Spleen (tissue), 7 donors: Measurements from ENCODE around the gene PLXNC1.

ENCODE experiments used
- POLR2A ChIP-seq, 3 donors: fragments of 450-650 bp; IDR thresholded peaks; one replicate each; pipeline ENCODE4 v1.5.1; 2017; ENCODE audit warnings: antibody characterized with exemption in 3 of 3, mild to moderate bottlenecking in 1 of 3
- TF ChIP-seq, protein P1 (sequence below), 11 experiments: fragments of 200-600 bp in 7 of 11; fragments of 450-650 bp in 4 of 11; sonication (generic) in 4 of 11; IDR thresholded peaks in 8 of 11; conservative IDR thresholded peaks in 3 of 11; 1 replicate in 7 of 11; 2 replicates in 4 of 11; pipeline versions ENCODE4 v1.4.0 to v1.8.0; 2016 to 2021; ENCODE audit warnings: antibody characterized with exemption in 11 of 11, inconsistent platforms in 4 of 11, mild to moderate bottlenecking in 1 of 11
- donor health status: DM: no; HTN: no; CAD: no; lungs with moderate emphysema.
- donor health status: DM: no; HTN: no; CAD: no.
- donor health status: DM: no; HTN: no; CAD: no.

DNA sequence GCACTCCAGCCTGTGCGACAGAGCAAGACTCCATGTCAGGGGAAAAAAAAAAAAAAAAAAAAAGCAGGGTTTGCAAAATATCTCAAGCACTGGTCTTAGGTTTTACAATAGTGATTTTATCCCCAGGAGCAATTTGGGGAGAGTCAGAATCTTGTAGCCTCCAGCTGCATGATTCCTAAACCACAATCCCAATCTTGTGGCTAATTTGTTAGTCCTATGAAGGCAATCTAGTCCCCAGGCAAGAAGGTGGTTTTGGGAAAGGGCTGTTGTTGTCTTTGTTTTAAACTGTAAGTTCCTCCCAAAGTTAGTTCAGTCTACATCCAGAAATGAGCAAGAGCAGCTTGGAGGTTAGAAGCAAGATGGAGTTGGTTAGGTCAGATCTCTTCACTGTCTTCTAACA lies 135.7 kb downstream of the PLXNC1 start:
- TF ChIP-seq, protein P1, sequence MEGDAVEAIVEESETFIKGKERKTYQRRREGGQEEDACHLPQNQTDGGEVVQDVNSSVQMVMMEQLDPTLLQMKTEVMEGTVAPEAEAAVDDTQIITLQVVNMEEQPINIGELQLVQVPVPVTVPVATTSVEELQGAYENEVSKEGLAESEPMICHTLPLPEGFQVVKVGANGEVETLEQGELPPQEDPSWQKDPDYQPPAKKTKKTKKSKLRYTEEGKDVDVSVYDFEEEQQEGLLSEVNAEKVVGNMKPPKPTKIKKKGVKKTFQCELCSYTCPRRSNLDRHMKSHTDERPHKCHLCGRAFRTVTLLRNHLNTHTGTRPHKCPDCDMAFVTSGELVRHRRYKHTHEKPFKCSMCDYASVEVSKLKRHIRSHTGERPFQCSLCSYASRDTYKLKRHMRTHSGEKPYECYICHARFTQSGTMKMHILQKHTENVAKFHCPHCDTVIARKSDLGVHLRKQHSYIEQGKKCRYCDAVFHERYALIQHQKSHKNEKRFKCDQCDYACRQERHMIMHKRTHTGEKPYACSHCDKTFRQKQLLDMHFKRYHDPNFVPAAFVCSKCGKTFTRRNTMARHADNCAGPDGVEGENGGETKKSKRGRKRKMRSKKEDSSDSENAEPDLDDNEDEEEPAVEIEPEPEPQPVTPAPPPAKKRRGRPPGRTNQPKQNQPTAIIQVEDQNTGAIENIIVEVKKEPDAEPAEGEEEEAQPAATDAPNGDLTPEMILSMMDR (IDR thresholded peaks at IDR 0.05 in 8 of 11, conservative IDR thresholded peaks at IDR 0.05 in 3 of 11): no peak
- no peak for TF ChIP-seq POLR2A (IDR thresholded peaks at IDR 0.05)
